ENCODE measurements around the gene PSMD4. TPM values are rescaled to one million over a fixed set of nuclear protein-coding genes. Genes with fewer than 3 reads are reported as not detected.

PSMD4 gene
- total RNA-seq, 5 donors from 2014 or later (not counting 1 experiment from before 2014, with no cell fraction given): 68.1 to 150 (median 133) TPM

- no peak overlapping the region for H3K4me3 ChIP-seq (ENCODE audit: control insufficient read depth in 1 of 2, extremely low read depth in 1 of 2, low read length in 1 of 2)
- Mint-ChIP-seq H3K4me1 (peaks cover 2 to 14% (median 8%) of the 10 kb centered on the region in 3 donors), H3K4me3 (no peak overlapping the region), H3K9me3 (no peaks in the 10 kb centered on the region), H3K36me3 (peaks cover 5% of the 10 kb centered on the region), H3K27ac (no peak overlapping the region), H3K27me3 (no peaks in the 10 kb centered on the region)
- ATAC-seq (replicated peaks in 1 of 4) (no peak), DNase-seq (no peak)
- no peaks in the 10 kb centered on the region for H3K27me3 ChIP-seq (replicated peaks in 1 of 2; ENCODE audit: control insufficient read depth in 2 of 2, extremely low read depth in 1 of 2, insufficient read depth in 2 of 2, low read length in 1 of 2)
- H3K36me3 ChIP-seq (ENCODE audit: control insufficient read depth in 2 of 2, extremely low read depth in 1 of 2, insufficient read depth in 1 of 2, low read length in 1 of 2): no peaks in the 10 kb centered on the region
- H3K9me3 ChIP-seq: no peaks in the 10 kb centered on the region
- ChIA-PET POLR2A (no interaction called here), CTCF (interaction anchor here in 1 of 2 donors (1.1 to 1.4 kb wide), 2 partner anchors 26 to 63 kb away, joined by 3 read pairs; no protein-coding TSS in a partner anchor)
- H3K4me1 ChIP-seq (ENCODE audit: control insufficient read depth in 1 of 2, extremely low read depth in 1 of 2, insufficient read depth in 2 of 2, low read length in 2 of 2): peaks cover 0 to 13% of the 10 kb centered on the region in 2 experiments
- WGBS (ENCODE audit: insufficient coverage): 32% methylated on average over 2 of the region's 2 CpGs
- no peak overlapping the region for H3K27ac ChIP-seq (ENCODE audit: low read length)
Measured at GRCh38 chr1:151277249-151277648, 22.7 kb downstream of the PSMD4 start.

GRCh38 chr1:151281225-151281968, 26.9 kb downstream of the PSMD4 start:
- Histone ChIP-seq H3K9me3 (no peaks in the 10 kb centered on the region), H3K4me3 (ENCODE audit: control insufficient read depth in 1 of 2, extremely low read depth in 1 of 2, low read length in 1 of 2) (peak overlapping the region; percentile 74 to 93), H3K27me3 (replicated peaks in 1 of 2; ENCODE audit: control insufficient read depth in 2 of 2, extremely low read depth in 1 of 2, insufficient read depth in 2 of 2, low read length in 1 of 2) (no peaks in the 10 kb centered on the region), H3K36me3 (ENCODE audit: control insufficient read depth in 2 of 2, extremely low read depth in 1 of 2, insufficient read depth in 1 of 2, low read length in 1 of 2) (peaks cover 2 to 5% of the 10 kb centered on the region in 2 donors), H3K27ac (ENCODE audit: low read length) (peak overlapping the region; percentile 95), H3K4me1 (ENCODE audit: control insufficient read depth in 1 of 2, extremely low read depth in 1 of 2, insufficient read depth in 2 of 2, low read length in 2 of 2) (peaks cover 2 to 31% of the 10 kb centered on the region in 2 experiments)
- POLR2A ChIA-PET: interaction anchor here in 1 of 2 donors (0.6 to 1.1 kb wide), 5 partner anchors 15 to 125 kb away, joined by 3 to 8 read pairs (median 3); partner anchors contain the start of genes TNFAIP8L2 and VPS72
- DNase-seq: peak; percentile 87 to 98 (median 93)
- Mint-ChIP-seq H3K4me3 (peak overlapping the region; percentile 91 to 98 (median 97)), H3K27me3 (no peaks in the 10 kb centered on the region), H3K27ac (peak overlapping the region; percentile 94 to 95), H3K4me1 (peaks cover 26 to 39% (median 36%) of the 10 kb centered on the region in 3 donors), H3K9me3 (no peaks in the 10 kb centered on the region), H3K36me3 (peaks cover 4% of the 10 kb centered on the region)
- WGBS (ENCODE audit: insufficient coverage): 0% methylated on average over 29 of the region's 48 CpGs
- ATAC-seq (replicated peaks in 1 of 4): peak; percentile 43 to 52 (median 46)
- CTCF ChIA-PET: interaction anchor here (0.5 to 1.6 kb wide), 15 partner anchors 19 to 252 kb away, joined by 3 to 22 read pairs (median 3); partner anchors contain the start of genes CGN (in 1 of the 2), PI4KB (in 1 of the 2), PSMB4 (in 1 of the 2) and PSMD4 (in 1 of the 2)

- Histone ChIP-seq H3K4me1 (ENCODE audit: control insufficient read depth in 1 of 2, extremely low read depth in 1 of 2, insufficient read depth in 2 of 2, low read length in 2 of 2) (peaks cover 2 to 33% of the 10 kb centered on the region in 2 experiments), H3K27ac (ENCODE audit: low read length) (peak within 1 kb of the TSS; percentile 95), H3K27me3 (replicated peaks in 1 of 2; ENCODE audit: control insufficient read depth in 2 of 2, extremely low read depth in 1 of 2, insufficient read depth in 2 of 2, low read length in 1 of 2) (no peaks in the 10 kb centered on the region), H3K9me3 (no peaks in the 10 kb centered on the region), H3K4me3 (ENCODE audit: control insufficient read depth in 1 of 2, extremely low read depth in 1 of 2, low read length in 1 of 2) (peak within 1 kb of the TSS; percentile 74 to 93), H3K36me3 (ENCODE audit: control insufficient read depth in 2 of 2, extremely low read depth in 1 of 2, insufficient read depth in 1 of 2, low read length in 1 of 2) (peaks cover 7 to 13% of the 10 kb centered on the region in 2 donors)
- CTCF ChIA-PET: interaction anchor here in 1 of 2 donors (0.6 to 1.6 kb wide), 9 partner anchors 19 to 229 kb away, joined by 3 to 22 read pairs (median 5); partner anchors contain the start of genes CGN, PI4KB and PSMD4
- ATAC-seq (replicated peaks in 1 of 4) (peak; percentile 87 to 89 (median 88)), DNase-seq (peak; percentile 96 to 100 (median 99))
- H3K4me1 Mint-ChIP-seq: peaks cover 29 to 41% (median 33%) of the 10 kb centered on the region in 3 donors
- H3K27me3 Mint-ChIP-seq: no peaks in the 10 kb centered on the region
- peaks cover 9% of the 10 kb centered on the region for H3K36me3 Mint-ChIP-seq
- no peaks in the 10 kb centered on the region for H3K9me3 Mint-ChIP-seq
- H3K4me3 Mint-ChIP-seq: peak within 1 kb of the TSS; percentile 91 to 98 (median 97)
- H3K27ac Mint-ChIP-seq: peak within 1 kb of the TSS; percentile 94 to 95
- POLR2A ChIA-PET: interaction anchor here in 1 of 2 donors (0.6 to 1.1 kb wide), 5 partner anchors 15 to 126 kb away, joined by 3 to 8 read pairs (median 3); partner anchors contain the start of genes TNFAIP8L2 and VPS72
- WGBS (ENCODE audit: insufficient coverage): under 1% methylated on average over 67 of the region's 74 CpGs
Measured at GRCh38 chr1:151281969-151282882, 27.7 kb downstream of the PSMD4 start, which contains the start of gene ZNF687. TSS of gene ZNF687 (plus strand) at chr1:151282299. CDS start at chr1:151286292, 3,993 bp downstream.

- Histone ChIP-seq H3K4me1 (ENCODE audit: control insufficient read depth in 1 of 2, extremely low read depth in 1 of 2, insufficient read depth in 2 of 2, low read length in 2 of 2) (peaks cover 2 to 33% of the 10 kb centered on the region in 2 experiments), H3K9me3 (no peaks in the 10 kb centered on the region), H3K27ac (ENCODE audit: low read length) (peak overlapping the region; percentile 95), H3K27me3 (replicated peaks in 1 of 2; ENCODE audit: control insufficient read depth in 2 of 2, extremely low read depth in 1 of 2, insufficient read depth in 2 of 2, low read length in 1 of 2) (no peaks in the 10 kb centered on the region), H3K4me3 (ENCODE audit: control insufficient read depth in 1 of 2, extremely low read depth in 1 of 2, low read length in 1 of 2) (peak overlapping the region; percentile 74 to 93), H3K36me3 (ENCODE audit: control insufficient read depth in 2 of 2, extremely low read depth in 1 of 2, insufficient read depth in 1 of 2, low read length in 1 of 2) (peaks cover 16 to 22% of the 10 kb centered on the region in 2 donors)
- CTCF ChIA-PET: interaction anchor here (0.8 to 0.9 kb wide), 2 partner anchors 58 kb away, joined by 3 to 4 read pairs; no protein-coding TSS in a partner anchor
- Mint-ChIP-seq H3K9me3 (no peaks in the 10 kb centered on the region), H3K4me1 (peaks cover 27 to 41% (median 29%) of the 10 kb centered on the region in 3 donors), H3K36me3 (peaks cover 9% of the 10 kb centered on the region), H3K4me3 (peak overlapping the region; percentile 91 to 98 (median 97)), H3K27ac (peak overlapping the region; percentile 91 to 92), H3K27me3 (no peaks in the 10 kb centered on the region)
- POLR2A ChIA-PET: interaction anchor here in 1 of 2 donors (0.8 kb wide), 1 partner anchor 38 kb away, joined by 3 read pairs; no protein-coding TSS in a partner anchor
- 6% methylated on average over 31 of the region's 44 CpGs for WGBS (ENCODE audit: insufficient coverage)
- DNase-seq (peak in 15 of 35 experiments; percentile 5 to 45 (median 15)), ATAC-seq (replicated peaks in 1 of 4) (no peak)
Measured at GRCh38 chr1:151282883-151283725, 28.6 kb downstream of the PSMD4 start.

GRCh38 chr1:151284013-151284577, 29.6 kb downstream of the PSMD4 start:
- Histone ChIP-seq H3K27me3 (replicated peaks in 1 of 2; ENCODE audit: control insufficient read depth in 2 of 2, extremely low read depth in 1 of 2, insufficient read depth in 2 of 2, low read length in 1 of 2) (no peaks in the 10 kb centered on the region), H3K4me3 (ENCODE audit: control insufficient read depth in 1 of 2, extremely low read depth in 1 of 2, low read length in 1 of 2) (no peak overlapping the region), H3K27ac (ENCODE audit: low read length) (peak overlapping the region; percentile 10), H3K36me3 (ENCODE audit: control insufficient read depth in 2 of 2, extremely low read depth in 1 of 2, insufficient read depth in 1 of 2, low read length in 1 of 2) (peaks cover 16 to 32% of the 10 kb centered on the region in 2 donors), H3K4me1 (ENCODE audit: control insufficient read depth in 1 of 2, extremely low read depth in 1 of 2, insufficient read depth in 2 of 2, low read length in 2 of 2) (peaks cover 2 to 42% of the 10 kb centered on the region in 2 experiments), H3K9me3 (no peaks in the 10 kb centered on the region)
- Mint-ChIP-seq H3K27me3 (no peaks in the 10 kb centered on the region), H3K4me1 (peaks cover 36 to 47% (median 36%) of the 10 kb centered on the region in 3 donors), H3K4me3 (peak overlapping the region; percentile 91 to 98 (median 97)), H3K36me3 (peaks cover 17% of the 10 kb centered on the region), H3K9me3 (no peaks in the 10 kb centered on the region), H3K27ac (peak overlapping the region; percentile 91 to 92)
- ATAC-seq (replicated peaks in 1 of 4) (no peak), DNase-seq (no peak)
- 90% methylated on average over 2 of the region's 2 CpGs for WGBS (ENCODE audit: insufficient coverage)
- ChIA-PET CTCF (interaction anchor here (0.8 to 0.9 kb wide), 2 partner anchors 57 kb away, joined by 3 to 4 read pairs; no protein-coding TSS in a partner anchor), POLR2A (no interaction called here)

Measured in T-cell (primary cell).